Measurements from ENCODE around the gene TIMELESS. TPM values are rescaled to one million over a fixed set of nuclear protein-coding genes. Genes with fewer than 3 reads are reported as not detected.
"Not testable (repeated sequence)": the region's sequence is repeated elsewhere in the genome, so short reads cannot be mapped to it uniquely, and the experiment has no call there.

TIMELESS gene
- 13.0 TPM for total RNA-seq

- DNase-seq (ENCODE audit: low spot score) = peak; percentile 88
Measured at GRCh38 chr12:56448860-56449621, at the start of gene TIMELESS. Gene TIMELESS (minus strand): TSS chr12:56449426. CDS start chr12:56434170, 15,256 bp downstream.

GRCh38 chr12:56498126-56498902 lies 49.1 kb upstream of the TIMELESS start:
- DNase-seq (ENCODE audit: low spot score) = not testable (repeated sequence)

GRCh38 chr12:56496704-56497103 lies 47.5 kb upstream of the TIMELESS start:
- DNase-seq (ENCODE audit: low spot score) = peak; percentile 57

- not testable (repeated sequence) for DNase-seq (ENCODE audit: low spot score)
Measured at GRCh38 chr12:56494481-56494880, 45.3 kb upstream of the TIMELESS start.

GRCh38 chr12:56494106-56494415 lies 44.8 kb upstream of the TIMELESS start:
- not testable (repeated sequence) for DNase-seq (ENCODE audit: low spot score)

GRCh38 chr12:56493409-56494105 lies 44.3 kb upstream of the TIMELESS start:
- DNase-seq (ENCODE audit: low spot score) = not testable (repeated sequence)

- no peak for DNase-seq (ENCODE audit: low spot score)
Measured at GRCh38 chr12:56490360-56490759, 41.1 kb upstream of the TIMELESS start.

- peak; percentile 84 for DNase-seq (ENCODE audit: low spot score)
Measured at GRCh38 chr12:56488041-56488955, 39.1 kb upstream of the TIMELESS start, which contains the start of gene GLS2. Gene GLS2 (minus strand): TSS chr12:56488161. CDS start chr12:56488118, 43 bp downstream.

GRCh38 chr12:56487448-56488040 lies 38.3 kb upstream of the TIMELESS start:
- peak; percentile 12 for DNase-seq (ENCODE audit: low spot score)

- no peak for DNase-seq (ENCODE audit: low spot score)
Measured at GRCh38 chr12:56486694-56487093, 37.5 kb upstream of the TIMELESS start.

GRCh38 chr12:56484566-56484965 lies 35.3 kb upstream of the TIMELESS start:
- no peak for DNase-seq (ENCODE audit: low spot score)

- DNase-seq (ENCODE audit: low spot score) = no peak
Measured at GRCh38 chr12:56479625-56480024, 30.4 kb upstream of the TIMELESS start.

GRCh38 chr12:56477521-56478225 lies 28.4 kb upstream of the TIMELESS start:
- no peak for DNase-seq (ENCODE audit: low spot score)

- DNase-seq (ENCODE audit: low spot score) = no peak
Measured at GRCh38 chr12:56476972-56477432, 27.8 kb upstream of the TIMELESS start.

- DNase-seq (ENCODE audit: low spot score) = no peak
Measured at GRCh38 chr12:56476143-56476542, 26.9 kb upstream of the TIMELESS start.

GRCh38 chr12:56474389-56474788 lies 25.2 kb upstream of the TIMELESS start:
- no peak for DNase-seq (ENCODE audit: low spot score)

GRCh38 chr12:56469007-56469930 lies 20.0 kb upstream of the TIMELESS start:
- DNase-seq (ENCODE audit: low spot score) = no peak

GRCh38 chr12:56468216-56469006 lies 19.2 kb upstream of the TIMELESS start, which contains the start of gene SPRYD4:
Gene SPRYD4 (plus strand): TSS chr12:56468578. CDS start chr12:56468592, 14 bp downstream.
- DNase-seq (ENCODE audit: low spot score) = peak; percentile 94

Data from mucosa of gallbladder (tissue), 1 donor.